NCI-H2227 (cell line): ENCODE data around the gene KCNK16.

Experiments used
- DNase-seq: peaks from one replicate; lab custom pipeline; 2025; ENCODE audit not compliant: unreplicated experiment; lab: John Stamatoyannopoulos, UW

The KCNK16 gene

DNA sequence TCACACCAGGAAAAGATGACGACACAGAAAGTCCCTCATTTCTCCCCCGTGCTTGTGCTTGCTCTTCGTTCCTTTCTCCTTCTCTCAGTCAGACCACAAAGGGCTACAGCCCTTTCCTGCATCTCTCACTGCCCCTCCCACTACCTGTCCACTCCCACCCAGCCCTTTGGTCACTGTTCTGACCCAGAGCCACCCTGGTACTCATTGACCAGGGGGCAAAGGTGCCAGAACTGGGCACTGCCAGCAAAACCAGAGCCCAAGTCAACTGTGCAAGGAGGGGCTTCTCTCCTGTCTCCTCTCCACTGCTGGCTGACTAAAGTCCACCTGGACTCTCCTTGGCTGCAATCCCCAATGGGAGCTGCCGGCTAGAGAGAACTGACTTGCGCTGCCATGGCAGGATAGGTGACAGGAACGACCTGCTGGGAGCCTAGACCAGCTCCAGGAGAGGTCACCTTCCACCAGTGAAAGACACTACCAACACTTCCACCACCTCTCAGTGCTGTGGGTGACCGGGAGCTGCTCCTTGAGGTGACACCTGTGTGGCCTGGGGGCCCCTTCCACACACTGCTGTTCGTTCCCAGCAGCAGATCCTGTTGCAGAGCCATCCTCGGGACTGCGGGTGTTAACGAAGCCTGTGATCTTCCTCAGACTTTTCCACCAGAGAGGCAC lies 41.1 kb downstream of the KCNK16 start:
- DNase-seq = no peak

DNA sequence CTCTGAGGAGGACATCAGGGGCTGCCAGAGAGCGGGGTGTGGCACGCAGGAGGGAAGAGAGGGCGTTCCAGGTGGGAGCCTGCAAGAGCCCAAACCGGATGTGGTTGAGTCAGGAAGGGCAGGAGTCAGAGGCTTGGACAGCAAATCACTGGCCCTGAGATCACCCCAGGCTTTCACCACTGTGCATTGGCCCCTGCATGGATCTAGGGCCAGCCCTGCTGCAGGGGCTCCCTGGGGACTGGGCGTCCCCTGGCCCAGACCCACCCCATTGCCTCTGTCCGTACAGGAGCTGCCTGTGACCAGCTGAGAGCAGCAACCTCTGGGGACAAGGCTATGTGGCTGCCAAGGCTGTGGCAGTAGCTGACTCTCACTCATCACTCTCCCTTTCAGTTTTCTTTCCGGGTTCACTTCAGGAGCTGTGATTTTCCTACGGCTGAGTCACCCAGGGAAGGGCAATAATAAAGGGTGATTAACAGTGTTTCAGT lies 42.2 kb downstream of the KCNK16 start:
- DNase-seq = no peak

DNA sequence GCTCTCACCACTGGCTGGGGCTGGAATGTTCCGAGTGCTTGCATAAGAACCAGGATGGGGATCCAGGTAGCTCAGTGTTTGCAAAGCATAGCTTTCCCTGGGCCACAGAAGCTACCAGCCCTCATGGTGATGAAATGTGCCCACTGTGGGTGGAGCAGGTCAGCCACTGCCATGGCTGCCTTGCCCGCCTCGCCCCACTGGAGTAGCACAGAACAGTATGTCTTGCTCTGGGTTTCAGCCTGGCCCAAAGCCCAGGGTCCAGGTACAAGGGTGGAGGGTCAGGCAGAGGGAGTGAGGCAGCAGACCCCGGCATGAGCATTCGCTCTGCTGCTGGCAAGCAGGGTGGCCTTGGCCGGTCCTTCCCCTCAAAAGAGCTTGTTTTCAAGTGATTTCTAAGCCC lies 43.0 kb downstream of the KCNK16 start:
- no peak for DNase-seq

DNA sequence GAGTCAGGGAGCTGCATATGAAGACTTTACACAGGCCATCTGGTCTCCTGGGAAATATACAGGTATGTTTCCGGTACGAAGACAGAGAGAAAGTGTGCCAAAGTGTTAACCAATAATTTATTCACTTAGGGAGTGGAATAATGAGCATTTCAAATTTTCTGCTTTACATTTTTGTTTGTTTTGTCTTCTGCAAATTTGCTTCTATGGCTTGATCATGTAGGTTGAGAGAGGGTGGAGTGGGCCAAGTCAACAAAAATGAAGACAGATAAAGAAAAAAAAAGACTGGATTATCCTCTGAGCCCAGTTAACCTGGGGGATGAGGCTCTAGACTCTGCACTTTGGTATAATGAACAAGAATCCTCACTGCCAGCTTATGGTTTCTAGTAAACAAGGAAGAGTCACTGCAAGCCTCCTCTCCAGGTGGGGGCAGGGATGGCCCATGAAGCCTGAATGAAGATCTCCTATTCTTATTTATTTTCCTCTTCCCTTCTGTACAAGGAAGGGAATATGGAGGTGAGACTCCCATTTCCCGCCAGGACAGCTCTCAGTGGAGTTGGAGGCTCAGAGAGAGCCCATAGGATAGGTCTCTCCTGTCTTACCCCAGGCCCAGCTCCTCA lies 46.0 kb downstream of the KCNK16 start:
- no peak for DNase-seq

DNA sequence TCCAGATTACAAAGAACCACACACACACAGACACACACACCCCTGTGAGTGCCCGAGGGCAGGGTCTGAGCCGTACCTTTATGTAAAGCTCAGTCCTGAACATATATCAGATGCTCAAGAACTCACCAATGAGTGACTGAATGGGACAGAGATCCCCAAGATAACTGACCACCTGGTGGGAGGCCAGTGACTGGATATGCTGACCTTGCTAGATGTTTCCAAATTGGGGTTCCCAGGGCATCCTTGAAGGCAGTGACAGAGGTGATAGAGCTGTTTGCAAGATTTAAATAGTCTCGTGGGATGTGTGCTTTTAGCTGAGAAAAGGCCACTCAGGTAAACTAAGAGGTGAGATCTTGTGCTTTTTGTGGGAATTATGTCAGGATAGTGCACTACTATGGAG lies 47.6 kb downstream of the KCNK16 start:
- DNase-seq = no peak

DNA sequence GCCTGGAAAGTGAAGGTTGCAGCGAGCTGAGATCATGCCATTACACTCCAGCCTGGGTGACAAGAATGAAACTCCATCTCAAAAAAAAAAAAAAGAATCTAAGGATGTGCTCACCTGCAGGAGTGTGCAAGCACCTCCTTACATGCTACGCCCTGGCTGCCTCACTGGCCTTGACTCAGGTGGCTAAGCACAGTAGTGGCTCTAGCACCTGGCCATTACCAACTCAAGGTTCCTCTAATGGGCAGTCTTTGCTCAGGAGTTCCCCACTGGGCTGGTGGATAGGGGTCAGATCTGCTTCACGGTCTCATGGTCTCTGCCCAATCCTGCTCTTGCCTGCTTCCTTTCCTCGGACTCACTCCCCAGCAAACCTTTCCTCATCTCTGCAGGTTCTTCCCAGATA lies 48.0 kb downstream of the KCNK16 start:
- no peak for DNase-seq

DNA sequence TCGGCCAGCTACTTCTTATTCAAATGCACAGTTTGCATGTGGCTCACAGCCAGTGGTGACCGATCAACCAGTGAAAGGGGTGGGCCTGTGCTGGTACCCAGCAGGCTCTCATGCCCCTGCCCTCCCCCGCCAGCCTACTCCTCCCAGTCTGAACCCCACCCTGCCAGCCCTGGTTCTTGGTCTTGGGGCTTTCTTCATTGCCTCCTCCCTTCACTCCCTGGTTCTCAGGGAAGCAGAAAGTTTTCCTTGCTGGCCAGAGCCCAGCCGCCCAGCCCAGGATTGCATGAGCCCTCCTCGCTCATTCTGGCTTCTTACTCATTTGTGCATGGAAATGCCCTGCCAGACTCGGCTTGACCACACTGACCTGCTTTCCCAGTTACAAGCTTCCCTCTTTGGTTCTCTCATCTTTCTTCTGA lies 49.1 kb downstream of the KCNK16 start:
- no peak for DNase-seq

DNA sequence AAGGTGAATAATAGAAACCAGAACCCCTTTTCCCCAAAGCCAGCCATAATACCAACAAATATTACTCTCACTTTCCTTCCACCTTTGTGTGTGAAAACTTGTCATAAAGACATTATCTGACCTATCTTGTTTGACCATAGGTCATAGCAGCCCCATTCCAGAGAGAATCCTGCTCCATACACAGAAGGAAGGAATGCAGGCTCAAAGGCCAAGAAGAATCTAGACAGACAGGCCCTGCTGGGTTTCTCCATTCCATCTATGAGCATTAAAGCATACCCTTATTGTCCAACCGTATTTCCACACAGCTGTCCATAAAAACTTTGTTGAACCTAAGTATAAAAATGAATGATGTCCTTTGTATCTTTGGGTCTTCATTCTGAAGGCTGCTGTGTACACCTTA lies 52.5 kb downstream of the KCNK16 start:
- no peak for DNase-seq

DNA sequence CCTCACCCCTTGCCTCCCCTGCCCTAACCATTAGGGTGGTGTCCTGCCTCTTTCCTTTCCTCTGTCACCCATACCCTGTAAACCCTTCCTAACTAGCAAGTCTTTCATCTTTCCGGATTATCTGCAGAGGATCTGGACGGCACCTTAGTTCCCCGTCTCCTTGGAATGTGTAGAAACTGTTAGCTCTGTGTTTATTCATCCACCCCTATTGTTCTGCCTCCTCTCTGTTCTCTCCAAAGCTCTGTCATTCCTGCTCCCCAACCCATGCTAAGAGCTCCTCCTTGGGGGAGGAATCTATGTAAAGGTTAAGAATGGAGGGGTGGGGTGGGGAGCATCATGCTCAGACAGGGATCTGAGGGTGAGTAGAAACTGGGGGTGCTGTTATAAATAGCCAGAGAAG lies 53.8 kb downstream of the KCNK16 start:
- DNase-seq = no peak

DNA sequence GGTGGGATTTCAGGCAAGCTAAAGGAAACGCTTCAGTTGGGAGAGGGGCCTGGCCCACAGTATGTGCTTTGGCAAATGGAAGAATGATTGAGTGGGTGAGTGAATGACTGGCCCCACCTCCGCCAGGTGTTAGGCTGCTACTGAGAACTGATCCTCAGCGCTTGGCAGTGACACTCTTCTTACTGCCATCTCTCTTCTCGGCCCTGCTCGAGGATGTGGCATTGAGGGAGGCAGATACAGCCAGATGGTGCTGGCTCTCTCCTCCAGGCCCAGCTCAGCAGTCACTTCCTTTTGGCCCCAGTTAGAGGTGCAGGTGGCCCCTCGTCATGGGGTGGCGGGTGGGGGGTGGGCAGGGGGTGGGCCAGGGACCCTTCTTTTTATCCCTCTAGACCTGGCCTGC lies 54.3 kb downstream of the KCNK16 start:
- no peak for DNase-seq

DNA sequence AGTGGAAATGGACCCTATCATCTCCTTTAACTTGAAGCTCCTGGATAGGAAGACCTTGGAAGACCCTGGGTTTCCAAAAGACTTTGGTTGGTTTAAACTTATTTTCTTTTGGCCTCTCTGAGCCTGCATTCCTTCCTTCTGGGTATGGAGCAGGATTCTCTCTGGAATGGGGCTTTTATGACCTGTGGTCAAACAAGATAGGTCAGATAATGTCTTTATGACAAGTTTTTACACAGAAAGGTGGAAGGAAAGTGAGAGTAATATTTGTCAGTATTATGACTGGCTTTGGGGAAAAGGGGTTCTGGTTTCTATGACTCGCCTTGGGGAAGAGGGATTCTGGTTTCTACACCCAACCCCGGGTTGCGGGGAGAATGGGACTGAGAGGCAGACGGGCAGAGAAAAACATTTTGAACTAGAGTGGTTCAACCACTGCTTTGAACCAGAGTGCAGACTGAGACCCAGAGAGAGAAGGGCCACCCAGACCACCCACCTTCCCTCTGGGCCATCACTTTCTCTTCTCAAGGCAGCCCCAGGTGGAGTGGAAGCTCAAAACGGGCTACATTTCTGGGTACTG lies 55.6 kb downstream of the KCNK16 start:
- DNase-seq = no peak

DNA sequence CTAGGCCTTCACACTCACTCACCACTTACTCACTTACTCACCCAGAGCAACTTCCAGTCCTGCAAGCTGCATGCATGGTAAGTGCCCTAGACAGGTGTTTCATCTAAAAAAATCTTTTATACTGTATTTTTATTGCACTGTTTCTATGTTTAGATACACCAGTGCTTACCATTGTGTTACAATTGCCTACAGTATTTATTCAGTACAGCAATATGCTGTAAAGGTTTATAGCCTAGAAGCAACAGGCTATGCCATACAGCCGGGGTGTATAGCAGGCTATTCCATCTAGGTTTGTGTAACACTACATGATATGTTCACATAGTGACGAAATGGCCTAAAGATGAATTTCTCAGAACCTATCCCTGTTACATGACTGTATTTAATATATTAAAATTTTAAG lies 56.1 kb downstream of the KCNK16 start:
- no peak for DNase-seq
